HG03558 (cell line): ENCODE results near the gene ADGRV1.

Experiments
- ATAC-seq: cut with Tn5 transposase; IDR thresholded peaks from one replicate; pipeline ENCODE4 v1.9.1; 2021; ENCODE audit warnings: moderate number of reproducible peaks; ENCODE audit not compliant: unreplicated experiment; ENCODE audit errors: extremely low read depth

Gene ADGRV1

DNA sequence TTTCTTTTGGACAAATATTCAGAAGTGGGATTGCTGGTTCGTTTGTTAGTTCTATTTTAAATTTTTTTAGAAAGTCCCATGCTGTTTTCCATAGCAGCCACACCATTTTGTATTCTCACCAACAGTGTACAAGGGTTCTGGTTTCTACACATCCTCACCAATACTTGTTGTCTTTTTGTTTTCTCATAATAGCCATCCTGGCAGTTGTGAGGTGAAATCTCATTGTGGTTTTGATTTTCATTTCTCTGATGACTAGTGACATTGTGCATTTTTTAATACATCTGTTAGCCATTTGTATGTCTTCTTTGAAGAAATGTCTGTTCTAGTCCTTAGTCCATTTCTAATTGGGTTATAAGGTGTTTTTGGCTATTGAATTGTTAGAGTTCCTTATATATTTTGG, 610.3 kb downstream of the ADGRV1 start:
- ATAC-seq: no peak

DNA sequence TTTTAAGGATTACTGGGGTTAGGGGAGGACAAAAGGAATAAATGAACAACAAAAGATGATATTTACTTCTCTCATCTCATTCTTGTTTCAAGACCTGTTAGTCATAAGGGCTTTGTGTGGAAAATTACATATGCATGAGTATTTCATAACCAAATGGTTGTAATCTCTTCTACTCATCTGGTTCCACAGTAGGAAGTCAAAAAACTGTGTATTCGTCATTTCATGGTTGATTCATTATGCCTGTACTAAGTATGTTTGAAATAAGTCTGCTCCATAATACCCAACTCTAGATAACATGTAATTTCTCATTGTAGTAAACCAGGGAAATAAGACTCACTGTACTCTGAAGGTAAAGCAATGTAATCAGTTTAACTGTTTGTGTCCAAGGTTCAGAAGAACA, 611.7 kb downstream of the ADGRV1 start:
- ATAC-seq: no peak

DNA sequence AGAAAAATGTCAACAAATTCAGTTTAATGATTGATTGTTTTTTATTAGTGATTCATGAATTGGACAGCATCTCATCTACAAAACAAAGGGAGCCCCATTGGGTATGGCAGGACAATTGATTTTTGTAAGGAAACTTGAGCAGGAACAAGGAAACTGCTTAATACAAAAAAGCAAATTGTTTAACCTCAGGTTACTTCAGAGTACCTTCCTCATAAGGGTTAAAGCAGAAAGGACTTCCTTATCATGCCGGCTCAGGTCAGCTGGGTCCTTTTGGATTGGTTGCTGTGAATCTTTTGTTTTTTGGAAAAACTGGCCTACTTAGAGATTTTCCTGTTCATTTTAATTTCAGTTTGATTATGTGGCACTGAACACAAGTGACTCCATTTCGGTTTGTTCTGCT, 612.7 kb downstream of the ADGRV1 start:
- no peak for ATAC-seq

DNA sequence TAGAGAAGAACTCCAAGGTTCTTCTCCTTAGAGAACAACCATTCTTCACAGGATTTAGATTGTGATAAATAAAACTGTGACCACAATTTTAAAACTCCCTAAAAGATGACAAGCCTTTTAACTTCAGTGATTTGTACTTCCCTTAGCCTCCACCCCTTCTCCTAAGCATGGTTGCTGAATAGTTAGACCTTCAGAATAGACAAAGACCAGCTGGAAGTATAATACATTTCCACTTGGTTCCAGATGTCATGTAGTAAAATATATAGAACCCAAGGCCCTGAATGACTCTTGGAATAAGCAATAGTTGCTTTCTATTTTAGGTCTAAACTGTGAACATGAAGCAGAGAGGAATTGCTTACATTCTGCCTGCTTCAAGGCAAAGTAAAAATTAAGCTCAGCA, 615.8 kb downstream of the ADGRV1 start:
- ATAC-seq: no peak

DNA sequence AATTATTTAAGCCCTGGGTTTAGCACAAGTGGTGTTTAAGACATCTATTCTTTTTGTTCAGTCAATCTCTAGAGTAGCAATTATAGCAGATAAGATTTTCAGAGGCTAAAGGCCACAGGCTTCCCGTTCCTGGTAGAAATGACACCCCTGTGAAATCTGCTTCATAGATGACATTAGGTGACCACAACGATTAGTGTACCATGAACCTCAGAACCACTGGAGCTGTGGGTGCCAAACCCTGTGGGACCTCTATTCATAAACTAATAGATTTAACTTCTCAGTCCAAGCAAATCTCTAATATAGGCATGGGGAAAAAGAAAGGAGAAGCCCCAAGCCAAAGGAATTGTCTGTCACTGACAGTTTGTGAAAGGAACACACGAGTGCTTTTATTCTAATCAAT, 617.1 kb downstream of the ADGRV1 start:
- ATAC-seq: no peak

DNA sequence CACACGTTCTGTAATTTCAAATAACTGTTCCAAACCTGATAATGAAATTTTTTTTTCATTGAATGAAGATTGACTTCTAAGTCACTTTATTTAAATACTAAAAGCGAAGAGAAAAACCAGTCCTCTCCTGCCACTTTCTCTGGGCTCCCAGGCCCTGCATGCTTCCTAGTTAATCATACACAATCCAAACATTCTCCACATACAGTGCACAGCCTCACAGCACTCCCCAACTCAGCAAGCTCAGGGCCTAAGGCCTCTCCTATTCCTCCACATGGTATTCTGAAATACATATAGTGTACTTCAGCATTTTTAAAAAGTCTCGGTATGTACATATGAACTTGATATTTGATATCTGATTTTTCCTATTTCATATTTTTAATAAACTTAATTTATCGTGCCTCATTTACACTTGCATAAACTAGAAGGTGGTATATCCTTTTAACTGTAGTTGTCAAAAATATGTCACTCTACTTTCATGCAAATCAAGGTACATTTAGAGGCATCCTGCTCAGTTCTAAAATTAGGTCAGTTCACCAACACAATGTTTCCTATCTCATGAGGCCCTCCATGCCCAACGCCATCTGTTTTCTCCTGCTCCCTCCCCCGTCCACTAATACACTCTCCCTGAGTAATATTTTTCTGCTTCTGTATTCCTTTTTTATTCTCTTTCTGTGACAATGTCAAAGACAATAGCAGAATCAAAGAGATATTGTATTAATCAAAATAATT, 617.9 kb downstream of the ADGRV1 start:
- ATAC-seq: no peak

DNA sequence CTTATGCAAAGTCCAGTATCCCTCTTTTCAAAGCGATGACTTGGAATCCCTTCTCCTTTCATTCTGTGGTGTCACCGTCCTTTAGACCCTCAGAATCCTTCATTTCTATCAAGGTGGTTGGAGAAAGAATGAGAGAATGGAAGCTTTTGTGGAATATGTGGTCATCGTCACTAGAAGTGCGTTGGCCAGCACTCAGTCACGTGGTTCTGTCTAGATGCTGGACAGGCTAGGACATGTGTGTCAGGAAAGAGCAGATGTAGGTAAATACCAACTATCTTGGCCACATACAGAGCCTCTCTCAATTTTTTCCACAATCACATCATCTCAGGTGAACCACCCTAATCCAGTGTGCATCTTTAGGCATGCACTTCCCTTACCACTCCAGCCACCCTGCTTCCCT, 618.5 kb downstream of the ADGRV1 start:
- no peak for ATAC-seq

DNA sequence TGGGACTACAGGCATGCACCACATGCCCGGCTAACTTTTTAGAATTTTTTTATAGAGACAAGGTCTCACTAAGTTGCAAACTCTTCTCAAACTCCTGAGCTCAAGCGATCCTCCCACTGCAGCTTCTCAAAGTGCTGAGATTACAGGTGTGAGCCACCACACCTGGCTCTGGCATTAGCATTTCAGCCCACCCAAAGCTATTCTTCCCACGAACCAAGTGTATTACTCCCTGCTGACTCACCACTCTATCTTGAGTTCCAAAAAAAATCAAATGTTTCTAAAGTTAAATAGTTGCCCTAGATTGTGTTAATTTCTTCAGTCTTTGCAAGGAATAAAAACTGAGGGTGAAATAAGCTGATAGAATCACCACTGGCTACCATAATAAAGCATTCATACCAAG, 619.0 kb downstream of the ADGRV1 start:
- no peak for ATAC-seq

DNA sequence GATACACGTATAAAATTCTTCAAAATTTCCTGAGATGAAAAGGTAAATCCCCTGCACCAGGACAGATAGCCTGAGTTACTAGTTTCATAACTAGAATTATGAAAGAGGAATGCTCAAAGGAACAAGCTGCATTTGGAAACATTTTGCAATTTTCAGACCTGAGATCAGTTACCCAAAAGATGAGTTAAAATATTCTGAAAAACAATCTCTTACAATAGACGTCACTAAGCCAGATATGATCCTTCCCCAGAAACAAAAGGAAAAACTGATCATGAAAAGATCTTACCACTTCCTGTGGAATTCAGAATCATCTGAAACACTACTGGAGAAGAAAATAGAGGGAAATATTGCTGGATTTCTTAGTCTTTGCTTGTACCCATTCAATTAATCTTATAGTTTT, 619.9 kb downstream of the ADGRV1 start:
- ATAC-seq: no peak

DNA sequence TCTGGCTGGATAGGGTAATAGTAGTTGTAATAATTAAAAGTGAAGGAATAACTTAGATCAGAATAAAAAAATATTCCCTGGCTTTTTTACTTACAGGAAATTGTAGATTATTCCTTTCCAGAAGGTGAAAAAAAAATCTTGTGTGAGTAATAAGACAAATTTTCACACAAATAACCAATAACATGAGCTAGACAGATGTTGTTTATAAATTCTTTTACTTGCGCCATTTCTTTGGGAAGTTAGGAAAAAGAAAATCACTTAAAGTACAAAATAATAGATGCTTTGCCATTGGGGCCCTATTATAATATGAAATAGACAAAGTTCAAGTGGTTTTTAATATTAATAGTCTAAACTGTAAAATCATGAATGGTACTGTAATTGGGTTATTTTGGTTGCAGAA, 620.4 kb downstream of the ADGRV1 start:
- ATAC-seq: no peak

DNA sequence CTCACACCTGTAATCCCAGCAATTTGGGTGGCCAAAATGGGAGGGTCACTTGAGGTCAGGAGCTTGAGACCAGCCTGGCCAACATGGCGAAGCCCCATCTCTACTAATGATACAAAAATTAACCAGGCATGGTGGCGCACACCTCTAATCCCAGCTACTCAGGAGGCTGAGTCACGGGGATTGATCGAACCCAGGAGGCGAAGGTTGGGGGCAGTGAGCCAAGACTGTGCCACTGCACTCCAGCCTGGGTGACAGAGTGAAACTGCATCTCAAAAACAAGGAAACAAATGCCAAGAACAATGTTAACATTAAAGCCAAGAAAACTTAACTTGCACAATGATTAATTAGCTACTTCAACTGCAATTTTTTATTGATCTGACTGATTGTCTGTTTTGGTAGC, 621.9 kb downstream of the ADGRV1 start:
- ATAC-seq: no peak

DNA sequence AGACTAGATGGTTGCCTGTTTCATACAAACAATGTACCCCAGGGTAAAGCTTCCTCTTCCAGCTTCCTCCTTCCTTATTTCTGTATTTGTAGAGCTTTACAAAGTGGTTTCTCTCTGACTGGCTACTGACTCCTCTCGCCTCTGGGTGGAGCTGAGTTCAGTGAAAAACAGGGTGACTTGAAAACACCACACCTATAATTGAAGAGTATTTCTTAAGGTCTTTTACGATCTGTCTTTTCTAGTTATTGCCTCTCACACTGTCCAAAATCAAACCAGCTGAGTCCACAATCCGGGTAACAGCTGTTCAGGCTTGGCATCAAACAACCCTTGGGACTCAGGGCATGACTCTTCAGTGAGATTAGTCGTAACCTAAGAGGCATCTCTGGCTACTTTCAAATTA, 624.2 kb downstream of the ADGRV1 start:
- peak; percentile 80 for ATAC-seq

DNA sequence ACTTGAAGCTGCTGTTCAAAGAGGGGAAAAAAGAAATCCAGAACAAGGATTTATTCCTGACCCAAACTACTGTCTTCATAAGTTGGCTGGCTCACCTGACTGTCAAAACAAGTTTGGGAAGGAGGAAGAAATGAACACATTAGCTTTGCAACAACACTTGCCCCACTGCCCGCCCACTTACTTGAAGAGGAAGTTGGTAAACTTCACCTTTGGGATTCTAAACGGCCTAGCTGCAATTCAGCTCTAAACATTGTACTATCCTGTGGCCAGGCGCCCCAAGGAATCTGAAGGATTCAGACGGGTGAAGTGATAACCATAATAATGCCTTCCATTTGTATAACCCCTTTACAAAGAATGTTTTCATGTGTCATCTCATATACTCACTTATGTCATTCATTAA, 625.1 kb downstream of the ADGRV1 start:
- ATAC-seq: no peak

DNA sequence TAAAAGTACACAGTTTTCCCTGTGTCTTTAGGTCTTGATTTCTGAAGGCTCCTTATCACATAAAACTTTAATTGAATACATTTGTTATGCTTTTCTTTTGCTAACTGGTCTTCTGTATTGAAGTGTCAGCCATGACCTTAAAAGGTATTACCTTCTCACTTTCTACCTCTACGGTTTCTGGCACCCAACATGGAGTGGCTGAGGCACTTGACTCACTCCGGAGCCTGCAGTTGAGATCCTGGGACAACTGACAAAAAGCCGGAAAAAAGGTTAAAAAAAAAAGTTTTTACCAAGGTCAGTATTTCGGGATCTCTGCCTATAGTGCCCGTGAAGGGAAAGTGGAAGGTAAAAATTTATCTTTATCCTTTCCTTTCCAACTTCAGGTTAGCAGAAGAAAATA, 627.5 kb downstream of the ADGRV1 start:
- no peak for ATAC-seq

DNA sequence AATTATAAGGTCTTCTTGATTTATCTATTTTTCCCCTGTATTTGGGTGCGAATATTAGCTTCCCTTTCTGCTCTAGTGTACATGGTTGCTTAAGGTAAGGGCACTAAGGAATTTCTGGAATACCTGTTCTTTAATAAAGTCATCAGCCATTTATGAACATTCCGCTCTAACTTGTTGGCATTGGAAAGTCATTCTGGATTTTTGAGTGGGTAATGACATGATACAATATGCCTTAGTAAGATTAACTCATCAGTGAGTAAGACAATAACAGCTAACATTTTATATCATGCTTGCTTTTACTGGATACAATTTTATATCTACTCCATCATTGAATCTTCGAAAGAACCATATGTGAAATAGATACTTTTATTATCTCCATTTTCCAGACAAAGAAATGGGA, 628.4 kb downstream of the ADGRV1 start:
- no peak for ATAC-seq

DNA sequence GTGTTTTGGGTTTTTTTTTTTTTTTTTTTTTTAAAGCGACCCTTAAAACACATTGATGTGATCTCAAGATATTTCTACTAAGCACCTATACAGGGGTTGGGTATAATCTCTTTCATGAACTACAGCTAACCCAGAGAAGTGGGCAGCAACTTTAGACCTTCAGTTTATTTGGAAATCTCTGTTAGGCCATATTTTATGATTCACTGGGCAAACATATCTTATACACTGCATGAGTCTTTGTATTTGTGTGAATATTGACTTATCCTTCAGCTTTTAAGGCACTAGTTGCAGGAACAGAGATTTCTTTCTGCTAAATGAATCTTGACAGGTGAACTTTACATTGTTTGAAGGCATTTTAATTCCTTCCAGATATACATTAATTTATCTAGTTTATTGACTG, 630.2 kb downstream of the ADGRV1 start:
- ATAC-seq: no peak

DNA sequence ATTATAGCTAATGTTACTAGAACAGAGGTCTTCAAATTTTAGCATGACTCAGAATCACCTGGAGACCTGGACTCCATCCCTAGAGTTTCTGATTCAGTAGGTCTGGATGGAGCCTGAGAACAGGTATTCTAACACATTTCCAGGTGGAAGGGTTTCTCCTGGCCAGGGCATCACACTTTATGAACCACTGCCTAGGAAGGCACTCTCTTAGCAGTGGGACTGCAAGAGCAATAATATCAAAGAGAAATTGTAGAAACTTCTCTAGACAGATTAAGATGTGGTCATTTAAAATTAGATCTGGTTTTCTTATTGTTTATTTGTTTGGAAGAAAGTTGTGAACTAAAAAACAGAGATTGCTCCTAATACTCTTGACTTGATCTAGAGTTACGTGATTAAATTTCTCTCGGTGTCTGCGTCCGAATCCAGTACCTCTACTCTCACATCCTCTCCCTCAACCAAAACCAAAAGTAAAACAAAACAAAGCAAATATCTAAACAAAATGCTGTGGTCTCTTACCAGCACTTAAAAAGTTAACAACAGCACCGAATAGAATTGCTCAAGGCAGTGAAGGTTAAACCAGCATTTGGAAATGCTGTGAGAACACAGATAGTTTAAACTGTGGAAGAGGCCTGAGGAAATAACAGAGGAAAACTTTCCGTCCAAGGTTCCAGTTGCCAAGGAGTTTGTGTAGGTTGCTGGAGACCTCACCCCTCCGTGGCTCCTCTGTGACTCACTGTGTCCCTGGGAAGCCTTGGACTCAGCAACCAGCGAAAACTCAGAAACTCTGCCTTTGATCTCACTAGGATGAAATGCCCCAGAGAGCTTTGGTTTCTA, 631.1 kb downstream of the ADGRV1 start:
- no peak for ATAC-seq

DNA sequence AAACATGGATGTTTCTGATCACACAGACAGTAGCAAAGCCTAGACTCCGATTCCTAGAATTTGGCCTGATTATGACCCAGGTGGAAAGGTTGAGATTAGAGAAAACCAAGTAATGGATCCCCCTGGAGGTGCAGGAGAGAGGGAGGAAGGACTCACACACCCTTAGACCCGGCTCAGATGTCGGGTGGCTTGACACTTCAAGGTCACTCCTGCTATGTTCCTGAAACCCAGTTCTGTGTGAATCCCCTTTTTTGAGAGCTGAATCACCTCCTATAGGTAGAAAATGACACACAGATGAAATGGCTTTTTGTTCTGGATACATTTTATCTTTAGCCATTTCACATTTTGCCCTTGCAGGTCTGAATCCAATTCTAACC, 631.7 kb downstream of the ADGRV1 start:
- ATAC-seq: no peak

DNA sequence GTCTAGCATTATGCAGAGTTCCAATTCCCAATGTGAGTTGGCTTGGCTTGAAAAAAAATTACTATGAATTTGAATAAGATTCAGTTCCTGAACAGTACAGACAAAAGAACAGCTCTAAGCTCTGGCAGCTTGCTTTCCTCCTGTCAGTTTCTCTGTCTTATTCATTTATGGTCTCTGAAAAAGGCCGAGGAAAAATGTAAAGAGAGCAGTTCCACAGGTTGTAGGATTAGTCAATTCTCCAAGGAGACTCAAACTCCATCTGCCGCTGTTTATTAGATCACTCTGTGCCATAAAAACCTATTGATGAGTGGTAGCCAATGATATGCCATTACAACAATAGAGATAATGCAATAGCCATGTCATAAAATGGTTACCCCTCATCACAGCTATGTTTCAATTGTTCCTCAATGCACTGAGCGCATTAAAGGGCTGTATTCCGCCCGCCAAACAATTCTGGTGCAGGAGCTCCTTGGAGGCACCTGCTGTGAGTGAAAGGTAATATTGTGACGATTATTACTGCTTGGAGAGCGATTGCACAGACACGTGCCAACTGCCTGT, 636.3 kb downstream of the ADGRV1 start:
- no peak for ATAC-seq

DNA sequence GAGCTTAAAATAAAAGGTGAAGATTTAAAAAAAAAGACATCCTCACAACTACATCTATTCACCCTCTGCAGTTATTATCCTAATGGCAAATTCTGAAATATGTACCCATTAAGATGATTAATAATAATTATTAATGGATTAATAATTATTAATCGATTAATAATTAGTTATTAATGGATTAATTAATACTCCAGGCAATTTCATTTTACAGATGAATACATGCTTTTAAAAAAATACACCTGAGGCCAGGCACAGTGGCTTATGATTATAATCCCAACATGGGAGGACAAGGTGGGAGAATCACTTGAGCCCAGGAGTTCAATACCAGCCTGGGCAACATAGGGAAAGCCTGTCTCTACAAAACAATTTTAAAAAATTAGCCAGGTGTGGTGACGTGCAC, 642.1 kb downstream of the ADGRV1 start:
- no peak for ATAC-seq

DNA sequence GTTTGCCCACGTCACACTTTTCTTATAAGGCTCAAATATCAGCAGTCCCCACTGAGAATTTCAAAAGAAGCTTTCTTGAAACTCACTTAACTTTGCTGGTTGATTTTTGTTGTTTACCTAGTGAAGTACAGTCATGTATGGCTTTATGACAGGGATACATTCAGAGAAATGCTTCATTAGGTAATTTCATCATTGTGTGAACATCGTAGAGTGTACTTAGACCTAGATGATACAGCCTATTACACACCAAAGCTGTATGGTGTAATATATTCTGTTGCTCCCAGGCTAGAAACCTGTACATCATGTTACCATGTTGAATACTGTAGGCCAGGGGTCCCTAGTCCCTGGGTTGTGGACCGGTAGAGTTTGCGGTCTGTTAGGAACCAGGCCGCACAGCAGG, 647.5 kb downstream of the ADGRV1 start:
- no peak for ATAC-seq

DNA sequence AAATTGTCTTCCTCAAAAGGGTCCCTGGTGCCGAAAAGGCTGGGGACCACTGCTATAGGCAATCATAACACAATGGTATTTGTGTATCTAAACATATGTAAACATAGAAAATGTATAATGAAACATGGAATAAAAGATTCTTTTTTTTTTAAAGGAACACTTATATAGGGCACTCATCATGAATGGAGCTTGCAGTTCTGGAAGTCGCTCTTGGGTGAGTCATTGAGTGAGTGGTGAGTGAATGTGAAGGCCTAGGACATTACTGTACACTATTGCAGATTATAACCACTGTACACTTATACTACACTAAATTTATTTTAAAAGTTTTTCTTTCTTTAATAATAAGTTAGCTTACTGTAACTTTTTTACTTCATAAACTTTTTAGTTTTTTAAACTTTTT, 648.1 kb downstream of the ADGRV1 start:
- no peak for ATAC-seq
